HepG2 (cell line): ENCODE results near the gene SLC35B2. TPM values are rescaled to one million over a fixed set of nuclear protein-coding genes. Genes with fewer than 3 reads are reported as not detected.
A peak's percentile ranks its signal among the peaks of the same experiment; 100 is the strongest.

Experiments used
- ATAC-seq: fragments of 200-7000 bp; cut with Tn5 transposase; 3 replicates; pipeline ENCODE4 v1.9.1; 2020; ENCODE audit warnings: mild to moderate bottlenecking, moderate library complexity
- BruUV-seq: library from RNA; stranded (reverse); fragments of 400-500 nt; replicated peaks from 2 replicates; lab custom pipeline; 2021; lab: Mats Ljungman, UMichigan
- CTCF ChIA-PET: fragments of 300-600 bp; formaldehyde crosslinking; extraction: SDS; loops from one replicate; lab custom pipeline; 2021; ENCODE audit warnings: low total read pairs, inconsistent platforms, low intra/inter-chr PET ratio; lab: Yijun Ruan, JAX
- POLR2A ChIA-PET: fragments of 350-600 bp; sonication (Branson Sonifier 250); formaldehyde crosslinking; loops from one replicate; lab custom pipeline; 2020; ENCODE audit warnings: antibody characterized with exemption, inconsistent platforms; lab: Yijun Ruan, JAX
- DNase-seq: peaks from one replicate; pipeline ENCODE4 v3.0.0-alpha.2; 2015; ENCODE audit warnings: low spot score
- FAIRE-seq: peaks from 3 replicates; lab custom pipeline; 2011; peaks lifted over from hg19 to GRCh38; lab: Jason Lieb, UNC
- H2AFZ ChIP-seq: one replicate; pipeline ENCODE4 v1.6.1; 2011; ENCODE audit warnings: low read length, inconsistent platforms
- H3K27ac ChIP-seq: fragments of 300-600 bp; 3 replicates; pipeline ENCODE4 v1.8.0; 2011; ENCODE audit warnings: mixed run types, mild to moderate bottlenecking, mixed read lengths, low read length, inconsistent platforms; ENCODE audit not compliant: insufficient read depth; ENCODE audit errors: extremely low read length
- H3K27me3 ChIP-seq, 2 experiments: fragments of 200-600 bp in 1 of 2; 2 replicates in 1 of 2; 3 replicates in 1 of 2; pipeline versions ENCODE4 v1.6.0 to v1.8.0; 2011; ENCODE audit warnings: low read length in 2 of 2, mild to moderate bottlenecking in 2 of 2, moderate library complexity in 2 of 2, inconsistent platforms in 1 of 2; ENCODE audit not compliant: insufficient read depth in 2 of 2, control insufficient read depth in 1 of 2
- H3K36me3 ChIP-seq, 2 experiments: fragments of 200-600 bp in 1 of 2; replicated peaks in 1 of 2; 2 replicates in 1 of 2; 3 replicates in 1 of 2; pipeline versions ENCODE4 v1.5.1 to v1.8.0; 2011; ENCODE audit warnings: low read length in 2 of 2, inconsistent platforms in 1 of 2; ENCODE audit not compliant: insufficient read depth in 2 of 2, control insufficient read depth in 1 of 2
- H3K4me1 ChIP-seq: 2 replicates; pipeline ENCODE4 v1.5.1; 2012; ENCODE audit warnings: low read length, inconsistent platforms; ENCODE audit not compliant: insufficient read depth
- H3K4me2 ChIP-seq: 2 replicates; pipeline ENCODE4 v1.6.0; 2011; ENCODE audit warnings: low read depth, low read length, inconsistent platforms
- H3K4me3 ChIP-seq, 3 experiments: fragments of 200-600 bp in 1 of 3; sonication (generic), shearing (Covaris generic) in 1 of 3; replicated peaks in 1 of 3; 2 replicates each; pipeline ENCODE4 v1.5.1; 2011 to 2016; ENCODE audit warnings: low read length in 3 of 3, inconsistent platforms in 2 of 3, low read depth in 2 of 3, mild to moderate bottlenecking in 2 of 3, control low read depth in 1 of 3, mixed read lengths in 1 of 3; ENCODE audit not compliant: insufficient read depth in 1 of 3
- H3K79me2 ChIP-seq: one replicate; pipeline ENCODE4 v1.6.1; 2011; ENCODE audit warnings: low read length, inconsistent platforms; ENCODE audit not compliant: insufficient read depth
- H3K9ac ChIP-seq: 2 replicates; pipeline ENCODE4 v1.6.0; 2011; ENCODE audit warnings: mild to moderate bottlenecking, low read depth, low read length, inconsistent platforms; ENCODE audit not compliant: insufficient read depth
- H3K9me3 ChIP-seq: 2 replicates; pipeline ENCODE4 v1.5.1; 2012; ENCODE audit warnings: mild to moderate bottlenecking, low read length
- H4K20me1 ChIP-seq: 2 replicates; pipeline ENCODE4 v1.6.0; 2011; ENCODE audit warnings: inconsistent platforms, mild to moderate bottlenecking, low read length, moderate library complexity; ENCODE audit not compliant: insufficient read depth
- ATF1 ChIP-seq: IDR thresholded peaks from 2 replicates; pipeline ENCODE4 v1.6.1; 2016; ENCODE audit warnings: mild to moderate bottlenecking, control low read depth
- EEA1 ChIP-seq: sonication (generic); formaldehyde crosslinking; IDR thresholded peaks from 2 replicates; pipeline ENCODE4 v1.5.1; 2020; ENCODE audit warnings: mild to moderate bottlenecking, missing genetic modification reagents, borderline replicate concordance
- SKIL ChIP-seq: sonication (generic); formaldehyde crosslinking; IDR thresholded peaks from 2 replicates; pipeline ENCODE4 v1.8.0; 2022; ENCODE audit warnings: missing genetic modification reagents, mild to moderate bottlenecking, moderate library complexity, borderline replicate concordance
- ZNF629 ChIP-seq: sonication (generic); formaldehyde crosslinking; conservative IDR thresholded peaks from 2 replicates; pipeline ENCODE4 v1.5.0; 2020; ENCODE audit warnings: missing genetic modification reagents
- WGBS: methylation state at CpG from one replicate; pipeline ENCODE4 v1.1.6; 2017; ENCODE audit warnings: low lambda C conversion rate; 5-methylcytosine and 5-hydroxymethylcytosine counted together
- in situ Hi-C: cut with HindIII; loops from 2 replicates; pipeline ENCODE4 v1.10.0; 2017; ENCODE audit warnings: low pct_unique_long_range_greater_than_20kb; ENCODE audit not compliant: extremely low pct_ligation_motif_present
- intact Hi-C: fragments of 100-400 bp; cut with micrococcal nuclease; formaldehyde crosslinking; loops from one replicate; pipeline ENCODE4 v1.10.0; 2022; ENCODE audit not compliant: unreplicated experiment
- polyA plus RNA-seq, 8 experiments: library from polyadenylated mRNA; depleted of rRNA in 3 of 8; stranded (reverse) in 7 of 8; unstranded in 1 of 8; fragments of >200 nt; fragmentation: Illumina TruSeq in 4 of 8; extraction: Trizol in 4 of 8; gene quantifications; 2 replicates each; pipeline versions ENCODE4 v1.2.1 to v1.2.3, GENCODE V29; 2011 to 2016; ENCODE audit warnings: low read depth in 4 of 8, missing spikeins in 1 of 8, mixed read lengths in 1 of 8; ENCODE audit not compliant: insufficient read depth in 1 of 8
- total RNA-seq, 5 experiments: library from RNA; depleted of rRNA; stranded (reverse); fragments of >200 nt; fragmentation: Illumina TruSeq; extraction: Trizol; gene quantifications; 2 replicates each; pipeline ENCODE4 v1.2.3, GENCODE V29; 2016; ENCODE audit warnings: low read depth in 1 of 5

The SLC35B2 gene
- total and polyA plus RNA-seq, 2 of the 13 experiments (the other 11 are each of a cell fraction or from before 2014, with no cell fraction given), result 61.1 to 148 TPM

GRCh38 chr6:44226368-44227147 lies 30.8 kb downstream of the SLC35B2 start:
- Histone ChIP-seq H3K79me2 (peaks cover 17% of the 10 kb centered on the region), H3K4me2 (no peak overlapping the region), H3K9me3 (no peaks in the 10 kb centered on the region), H3K9ac (no peak overlapping the region), H4K20me1 (no peaks in the 10 kb centered on the region), H2AFZ (no peak overlapping the region), H3K36me3 (peaks cover 7 to 13% of the 10 kb centered on the region in 2 experiments; a peak in 4 of 5 replicates), H3K4me1 (peaks cover 65% of the 10 kb centered on the region), H3K4me3 (no peak overlapping the region), H3K27ac (no peak overlapping the region), H3K27me3 (0 out of 5 replicates have a peak, but pooled peaks cover 0 to 1% of the 10 kb centered on the region in 2 experiments)
- in situ Hi-C loops, result no loop called here
- 90% methylated on average over 15 of the region's 15 CpGs for WGBS
- TF ChIP-seq ZNF629 (CRISPR knock-in tag), result no peak
- TF ChIP-seq ATF1, result no peak
- 0 out of 2 replicates have a peak, but pooled peaks have one; percentile 15 for TF ChIP-seq SKIL (CRISPR knock-in tag)
- TF ChIP-seq EEA1 (CRISPR knock-in tag), result peak; percentile 33; the same call in 1 of the 2 replicates
- intact Hi-C loops, result no loop called here
- POLR2A ChIA-PET, result no interaction called here
- DNase-seq (no peak), FAIRE-seq (no peak), ATAC-seq (no peak)
- CTCF ChIA-PET, result no interaction called here
- no TSS peak for BruUV-seq
